Coronary artery (tissue), 2 donors: ENCODE results near the gene TGFB1I1.
A peak's percentile ranks its signal among the peaks of the same experiment; 100 is the strongest.
"Not testable (repeated sequence)": the region's sequence is repeated elsewhere in the genome, so short reads cannot be mapped to it uniquely, and the experiment has no call there.

Experiments
- DNase-seq: peaks from one replicate; pipeline ENCODE4 v3.0.0-alpha.2; 2017; ENCODE audit warnings: low spot score
- H3K27ac ChIP-seq, 2 donors: fragments of 200-600 bp; sonication (generic); one replicate each; pipeline ENCODE4 v1.5.1; 2016 to 2019
- H3K4me3 ChIP-seq: fragments of 200-600 bp; sonication (generic); 2 replicates; pipeline ENCODE4 v1.5.1; 2016; ENCODE audit warnings: mild to moderate bottlenecking, moderate library complexity
- TF ChIP-seq, protein P1 (sequence below): fragments of 200-600 bp; sonication (generic); IDR thresholded peaks from one replicate; pipeline ENCODE4 v1.5.1; 2019; ENCODE audit warnings: antibody characterized with exemption

The TGFB1I1 gene

DNA sequence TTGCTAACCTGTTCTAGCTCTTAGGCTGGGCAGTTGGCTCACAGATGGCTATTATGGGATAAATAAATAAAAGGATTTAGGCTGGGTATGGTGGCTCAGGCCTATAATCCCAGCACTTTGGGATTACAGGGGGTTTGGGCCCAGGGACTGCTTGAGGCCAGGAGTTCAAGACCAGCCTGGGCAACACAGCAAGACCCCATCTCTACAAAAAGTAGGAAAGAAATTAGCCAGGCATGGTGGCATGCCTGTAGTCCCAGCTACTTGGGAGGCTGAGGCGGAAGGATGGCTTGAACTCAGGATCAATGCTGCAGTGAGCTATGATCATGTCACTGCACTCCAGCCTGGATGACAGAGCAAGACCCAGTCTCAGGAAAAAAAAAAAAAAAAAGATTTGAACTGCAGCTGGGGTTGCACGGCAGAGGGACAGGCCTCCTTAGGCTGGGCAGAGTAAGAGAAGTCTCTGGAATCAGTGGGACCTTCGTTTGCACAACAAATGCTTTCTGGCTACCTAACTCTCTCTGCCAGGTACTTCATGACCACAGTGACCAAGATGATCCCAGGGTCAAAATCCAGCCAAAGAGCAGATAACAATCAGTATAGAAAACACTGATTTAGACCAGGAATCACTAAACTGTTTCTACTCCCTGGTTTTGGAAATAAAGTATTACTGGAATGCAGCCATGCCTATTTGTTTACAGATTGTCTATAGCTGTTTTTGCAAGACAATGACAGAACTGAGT, 29.4 kb downstream of the TGFB1I1 start:
- TF ChIP-seq, protein P1, sequence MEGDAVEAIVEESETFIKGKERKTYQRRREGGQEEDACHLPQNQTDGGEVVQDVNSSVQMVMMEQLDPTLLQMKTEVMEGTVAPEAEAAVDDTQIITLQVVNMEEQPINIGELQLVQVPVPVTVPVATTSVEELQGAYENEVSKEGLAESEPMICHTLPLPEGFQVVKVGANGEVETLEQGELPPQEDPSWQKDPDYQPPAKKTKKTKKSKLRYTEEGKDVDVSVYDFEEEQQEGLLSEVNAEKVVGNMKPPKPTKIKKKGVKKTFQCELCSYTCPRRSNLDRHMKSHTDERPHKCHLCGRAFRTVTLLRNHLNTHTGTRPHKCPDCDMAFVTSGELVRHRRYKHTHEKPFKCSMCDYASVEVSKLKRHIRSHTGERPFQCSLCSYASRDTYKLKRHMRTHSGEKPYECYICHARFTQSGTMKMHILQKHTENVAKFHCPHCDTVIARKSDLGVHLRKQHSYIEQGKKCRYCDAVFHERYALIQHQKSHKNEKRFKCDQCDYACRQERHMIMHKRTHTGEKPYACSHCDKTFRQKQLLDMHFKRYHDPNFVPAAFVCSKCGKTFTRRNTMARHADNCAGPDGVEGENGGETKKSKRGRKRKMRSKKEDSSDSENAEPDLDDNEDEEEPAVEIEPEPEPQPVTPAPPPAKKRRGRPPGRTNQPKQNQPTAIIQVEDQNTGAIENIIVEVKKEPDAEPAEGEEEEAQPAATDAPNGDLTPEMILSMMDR = no peak
- no peak overlapping the region for H3K27ac ChIP-seq
- no peak for DNase-seq
- H3K4me3 ChIP-seq = no peak overlapping the region

DNA sequence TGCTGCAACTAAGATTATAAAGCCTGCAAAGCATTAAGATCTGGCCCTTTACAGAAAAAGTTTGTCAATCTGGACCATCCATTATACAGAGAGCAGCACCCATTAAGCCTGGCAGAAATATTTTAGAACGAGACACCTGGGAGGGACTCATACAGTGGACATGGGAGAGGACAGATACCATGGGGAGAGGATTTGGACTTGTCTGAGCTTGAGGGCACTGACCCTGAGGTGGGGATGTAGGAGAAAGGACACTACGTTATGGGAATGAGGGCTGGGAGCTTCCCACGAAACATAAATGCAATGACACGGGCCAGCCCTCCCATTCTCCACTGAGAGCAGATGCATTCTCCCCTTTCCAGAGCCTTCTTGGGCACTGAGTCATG, 30.0 kb downstream of the TGFB1I1 start:
- H3K4me3 ChIP-seq = no peak overlapping the region
- H3K27ac ChIP-seq = no peak overlapping the region
- no peak for DNase-seq
- TF ChIP-seq, protein P1 = no peak

DNA sequence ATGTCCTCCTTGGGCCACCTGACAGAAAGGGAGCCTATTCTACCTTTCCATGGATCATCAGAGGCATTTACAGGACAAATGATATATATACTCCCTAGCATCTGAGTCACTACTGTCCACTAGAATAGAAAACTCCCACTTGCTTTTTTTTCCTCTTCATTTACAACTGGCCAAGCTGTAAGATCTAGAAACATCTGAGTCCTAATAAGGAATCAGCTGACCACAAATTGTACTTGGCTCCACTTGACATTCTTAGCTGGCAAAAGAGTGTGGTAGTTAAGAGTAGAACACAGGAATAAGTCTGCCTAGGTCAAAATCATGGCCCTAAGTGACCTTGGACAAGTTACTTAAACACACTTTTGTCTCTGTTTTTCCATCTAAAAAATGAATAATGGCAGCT, 31.0 kb downstream of the TGFB1I1 start:
- H3K27ac ChIP-seq = no peak overlapping the region

DNA sequence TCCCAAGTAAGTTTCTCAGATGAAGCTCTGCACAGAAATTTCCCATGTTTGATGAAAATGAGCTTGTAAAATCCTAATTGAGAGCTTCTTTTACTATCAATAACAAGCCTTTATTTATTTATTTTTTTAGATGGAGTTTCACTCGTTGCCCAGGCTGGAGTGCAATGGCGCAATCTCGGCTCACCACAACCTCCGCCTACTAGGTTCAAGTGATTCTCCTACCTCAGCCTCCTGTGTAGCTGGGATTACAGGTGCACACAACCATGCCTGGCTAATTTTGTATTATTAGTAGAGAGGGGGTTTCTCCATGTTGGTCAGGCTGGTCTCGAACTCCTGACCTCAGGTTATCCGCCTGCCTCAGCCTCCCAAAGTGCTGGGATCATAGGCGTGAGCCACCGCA, 31.6 kb downstream of the TGFB1I1 start:
- not testable (repeated sequence) for H3K4me3 ChIP-seq, H3K27ac ChIP-seq, DNase-seq

More for the DNA sequence above, 31.0 kb downstream of the TGFB1I1 start:
- TF ChIP-seq, protein P1 = no peak
- no peak for DNase-seq
- H3K4me3 ChIP-seq = no peak overlapping the region

DNA sequence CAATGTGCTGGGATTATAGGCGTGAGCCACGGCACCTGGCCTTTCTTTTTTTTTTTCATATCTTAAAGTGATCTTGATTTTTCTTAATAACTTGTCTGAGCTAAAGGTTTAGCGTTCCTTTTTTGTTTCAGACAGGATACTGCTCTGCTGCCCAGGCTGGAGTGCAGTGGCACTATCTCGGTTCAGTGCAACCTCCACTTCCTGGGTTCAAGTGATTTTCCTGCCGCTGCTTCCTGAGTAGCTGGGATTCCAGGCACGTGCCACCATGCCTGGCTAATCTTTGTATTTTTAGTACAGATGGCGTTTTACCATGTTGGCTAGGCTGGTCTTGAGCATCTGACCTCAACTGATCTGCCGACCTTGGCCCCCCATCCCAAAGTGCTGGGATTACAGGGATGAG, 32.2 kb downstream of the TGFB1I1 start:
- no peak for DNase-seq
- no peak overlapping the region for H3K4me3 ChIP-seq
- no peak overlapping the region for H3K27ac ChIP-seq
- TF ChIP-seq, protein P1 = no peak

DNA sequence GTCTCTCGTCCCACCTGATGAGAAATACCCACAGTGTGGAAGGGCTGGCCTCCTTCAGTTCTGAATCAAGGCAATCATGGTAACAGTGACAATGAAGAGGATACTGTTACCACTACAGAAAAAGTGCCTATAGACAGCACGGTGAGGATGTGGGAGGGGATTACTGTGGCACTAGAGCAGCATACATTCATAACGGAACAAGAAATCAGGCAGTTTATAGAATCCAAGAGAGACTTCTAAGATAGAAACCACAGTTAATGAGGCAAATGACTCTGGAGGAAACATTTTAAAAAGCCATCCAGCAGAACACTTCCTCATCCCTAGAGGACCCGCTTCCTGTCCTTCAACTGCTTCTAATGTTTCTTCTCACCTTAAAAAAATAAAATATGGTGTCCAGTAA, 33.5 kb downstream of the TGFB1I1 start:
- DNase-seq = no peak
- H3K4me3 ChIP-seq = no peak overlapping the region
- H3K27ac ChIP-seq = no peak overlapping the region
- TF ChIP-seq, protein P1 = no peak

DNA sequence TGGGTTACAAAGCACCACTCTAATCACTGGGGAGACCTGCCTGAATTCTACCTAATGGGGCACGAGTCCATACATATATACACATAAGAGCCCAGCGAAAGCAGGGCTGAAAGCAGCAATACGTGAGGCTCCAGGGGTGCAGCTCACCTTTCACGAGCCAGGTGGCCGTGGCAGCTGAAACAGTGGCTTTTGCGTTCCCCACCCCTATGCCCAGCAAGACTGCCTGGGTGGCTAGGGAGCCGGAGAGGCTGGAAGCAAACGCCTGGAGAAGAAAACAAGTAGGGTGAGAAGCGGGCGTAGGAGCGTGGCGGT, 35.6 kb downstream of the TGFB1I1 start:
- H3K27ac ChIP-seq = peak overlapping the region; percentile 90 to 99
- DNase-seq = no peak
- H3K4me3 ChIP-seq = peak overlapping the region; percentile 99
- TF ChIP-seq, protein P1 = no peak
